ENCODE data around the gene MAN1A1. TPM values are rescaled to one million over a fixed set of nuclear protein-coding genes. Genes with fewer than 3 reads are reported as not detected.

MAN1A1 gene
- total RNA-seq, 1 donor from 2014 or later: 57.9 TPM

GRCh38 chr6:119233312-119233984 lies 116.1 kb downstream of the MAN1A1 start:
- no peak for DNase-seq

GRCh38 chr6:119231394-119231793 lies 118.2 kb downstream of the MAN1A1 start:
- DNase-seq: no peak

GRCh38 chr6:119230160-119230559 lies 119.4 kb downstream of the MAN1A1 start:
- no peak for DNase-seq

- DNase-seq: no peak
Measured at GRCh38 chr6:119227377-119227776, 122.2 kb downstream of the MAN1A1 start.

- DNase-seq: no peak
Measured at GRCh38 chr6:119226089-119226488, 123.5 kb downstream of the MAN1A1 start.

GRCh38 chr6:119224095-119224701 lies 125.4 kb downstream of the MAN1A1 start:
- DNase-seq: no peak

- no peak for DNase-seq
Measured at GRCh38 chr6:119220452-119220851, 129.1 kb downstream of the MAN1A1 start.

- no peak for DNase-seq
Measured at GRCh38 chr6:119218548-119218947, 131.0 kb downstream of the MAN1A1 start.

- DNase-seq: no peak
Measured at GRCh38 chr6:119215885-119216590, 133.5 kb downstream of the MAN1A1 start.

GRCh38 chr6:119215309-119215708 lies 134.3 kb downstream of the MAN1A1 start:
- no peak for DNase-seq

GRCh38 chr6:119210596-119210995 lies 139.0 kb downstream of the MAN1A1 start:
- DNase-seq: no peak

GRCh38 chr6:119209452-119210205 lies 139.9 kb downstream of the MAN1A1 start:
- no peak for DNase-seq

- peak; percentile 38 for DNase-seq
Measured at GRCh38 chr6:119207971-119208725, 141.4 kb downstream of the MAN1A1 start.

- no peak for DNase-seq
Measured at GRCh38 chr6:119207327-119207726, 142.2 kb downstream of the MAN1A1 start.

GRCh38 chr6:119205911-119206618 lies 143.5 kb downstream of the MAN1A1 start:
- DNase-seq: no peak

GRCh38 chr6:119204719-119205118 lies 144.8 kb downstream of the MAN1A1 start:
- DNase-seq: no peak

- DNase-seq: no peak
Measured at GRCh38 chr6:119201480-119201879, 148.1 kb downstream of the MAN1A1 start.

- DNase-seq: no peak
Measured at GRCh38 chr6:119200512-119201175, 148.9 kb downstream of the MAN1A1 start.

GRCh38 chr6:119197271-119197670 lies 152.3 kb downstream of the MAN1A1 start:
- no peak for DNase-seq

- no peak for DNase-seq
Measured at GRCh38 chr6:119196715-119197114, 152.8 kb downstream of the MAN1A1 start.

- DNase-seq: no peak
Measured at GRCh38 chr6:119195848-119196247, 153.7 kb downstream of the MAN1A1 start.
